ENCODE data around the gene BFSP2.

- TF ChIP-seq EZH2phosphoT487 (IDR thresholded peaks at IDR 0.05; ENCODE audit: low read depth): no peak
- TF ChIP-seq CTCF (IDR thresholded peaks at IDR 0.05; ENCODE audit: low read depth, low read length): no peak
Measured at GRCh38 chr3:133466531-133467386, 66.9 kb downstream of the BFSP2 start.

Measured in OCI-LY3 (cell line).